ENCODE data around the gene TCF7L1.
A peak's percentile ranks its signal among the peaks of the same experiment; 100 is the strongest.

Gene TCF7L1

GRCh38 chr2:85130407-85130806 is 2.8 kb upstream of the TCF7L1 start:
- DNase-seq (ENCODE audit: low spot score) = no peak
- Histone ChIP-seq H3K27ac (no peak overlapping the region), H3K4me3 (no peak overlapping the region)
- TF ChIP-seq CTCF (IDR thresholded peaks at IDR 0.05) = no peak

GRCh38 chr2:85131116-85131515 is 2.1 kb upstream of the TCF7L1 start:
- no peak for TF ChIP-seq CTCF (IDR thresholded peaks at IDR 0.05)
- Histone ChIP-seq H3K4me3 (no peak overlapping the region), H3K27ac (no peak overlapping the region)
- no peak for DNase-seq (ENCODE audit: low spot score)

- Histone ChIP-seq H3K4me3 (peak overlapping the region; percentile 87), H3K27ac (peak overlapping the region; percentile 65 to 88)
- no peak for TF ChIP-seq CTCF (IDR thresholded peaks at IDR 0.05)
- DNase-seq (ENCODE audit: low spot score) = no peak
Observed at GRCh38 chr2:85132397-85132796, 795 bp upstream of the TCF7L1 start.

GRCh38 chr2:85133751-85134254 is 611 bp downstream of the TCF7L1 start:
- Histone ChIP-seq H3K27ac (peak overlapping the region; percentile 83 to 88), H3K4me3 (peak overlapping the region; percentile 87)
- peak; percentile 78 for DNase-seq (ENCODE audit: low spot score)
- TF ChIP-seq CTCF (IDR thresholded peaks at IDR 0.05) = no peak

GRCh38 chr2:85134255-85134895 is 1.2 kb downstream of the TCF7L1 start:
- Histone ChIP-seq H3K4me3 (peak overlapping the region; percentile 87), H3K27ac (peak overlapping the region; percentile 83 to 88)
- DNase-seq (ENCODE audit: low spot score) = no peak
- no peak for TF ChIP-seq CTCF (IDR thresholded peaks at IDR 0.05)

GRCh38 chr2:85134896-85135659 is 1.9 kb downstream of the TCF7L1 start:
- no peak for DNase-seq (ENCODE audit: low spot score)
- H3K27ac ChIP-seq = peak overlapping the region; percentile 83 to 88
- no peak for TF ChIP-seq CTCF (IDR thresholded peaks at IDR 0.05)
- H3K4me3 ChIP-seq = peak overlapping the region; percentile 87

GRCh38 chr2:85135660-85135914 is 2.4 kb downstream of the TCF7L1 start:
- DNase-seq (ENCODE audit: low spot score) = no peak
- TF ChIP-seq CTCF (IDR thresholded peaks at IDR 0.05) = no peak
- Histone ChIP-seq H3K27ac (peak overlapping the region in 1 of 2 donors; percentile 88), H3K4me3 (peak overlapping the region; percentile 87)

All from coronary artery (tissue), 2 donors.